Measurements from ENCODE around the gene PCBP3. TPM values are rescaled to one million over a fixed set of nuclear protein-coding genes. Genes with fewer than 3 reads are reported as not detected.

The PCBP3 gene
- total and polyA plus RNA-seq, 10 of the 15 experiments (the other 5 are each of a cell fraction or from before 2014, with no cell fraction given) = 0.09 to 1.3 (median 0.46) TPM; not detected in 3

DNA sequence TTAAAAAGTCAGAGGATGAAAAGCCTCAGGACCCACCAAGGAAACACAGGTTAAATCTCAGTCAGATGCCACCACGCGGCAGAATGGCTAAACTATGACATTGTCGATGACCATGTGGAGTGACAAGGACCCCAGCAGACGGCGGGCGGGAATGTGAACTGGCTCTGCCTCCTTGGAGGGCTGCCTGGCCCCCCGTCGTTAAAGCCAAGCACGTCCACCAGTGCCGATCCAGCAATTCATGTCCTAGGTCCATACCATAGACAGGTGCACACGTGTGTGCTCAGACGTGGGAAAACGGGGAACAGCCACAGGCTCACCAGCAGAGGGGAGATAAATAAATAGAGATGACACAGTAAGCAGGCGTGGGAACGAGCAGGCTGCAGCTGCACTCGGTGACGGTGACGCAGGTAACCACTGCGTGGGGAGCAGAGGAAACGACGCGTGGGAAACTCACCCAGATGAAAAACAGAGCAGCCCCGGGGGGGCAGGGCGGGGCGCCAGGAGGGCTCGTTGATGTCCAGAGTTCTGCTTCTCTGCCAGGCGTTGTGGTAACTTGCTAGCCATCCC lies 28.3 kb upstream of the PCBP3 start (continued):
- TF ChIP-seq CBX3 (IDR thresholded peaks at IDR 0.05; ENCODE audit: borderline replicate concordance, low read depth) = no peak
- TF ChIP-seq TBL1XR1 (IDR thresholded peaks at IDR 0.05; ENCODE audit: low read depth, low read length) = peak; percentile 58; the same call in 1 of the 2 replicates
- TF ChIP-seq SMARCA5 (IDR thresholded peaks at IDR 0.05) = 0 out of 2 replicates have a peak, but pooled peaks have one; percentile 14
- TF ChIP-seq SMAD1 (IDR thresholded peaks at IDR 0.05; ENCODE audit: low read depth, partially characterized antibody) = peak; percentile 83
- TF ChIP-seq BHLHE40 (IDR thresholded peaks at IDR 0.05; ENCODE audit: borderline replicate concordance in 1 of 2, low read depth in 2 of 2, low read length in 1 of 2) = peak; percentile 34 to 84; a peak in 3 of 4 replicates
- peak; percentile 90 for TF ChIP-seq ATF7 (IDR thresholded peaks at IDR 0.05; ENCODE audit: low read depth)
- TF ChIP-seq FOXK2 (IDR thresholded peaks at IDR 0.05) = peak; percentile 58
- no peak for TF ChIP-seq RAD51 (IDR thresholded peaks at IDR 0.05)
- TF ChIP-seq, protein P1, sequence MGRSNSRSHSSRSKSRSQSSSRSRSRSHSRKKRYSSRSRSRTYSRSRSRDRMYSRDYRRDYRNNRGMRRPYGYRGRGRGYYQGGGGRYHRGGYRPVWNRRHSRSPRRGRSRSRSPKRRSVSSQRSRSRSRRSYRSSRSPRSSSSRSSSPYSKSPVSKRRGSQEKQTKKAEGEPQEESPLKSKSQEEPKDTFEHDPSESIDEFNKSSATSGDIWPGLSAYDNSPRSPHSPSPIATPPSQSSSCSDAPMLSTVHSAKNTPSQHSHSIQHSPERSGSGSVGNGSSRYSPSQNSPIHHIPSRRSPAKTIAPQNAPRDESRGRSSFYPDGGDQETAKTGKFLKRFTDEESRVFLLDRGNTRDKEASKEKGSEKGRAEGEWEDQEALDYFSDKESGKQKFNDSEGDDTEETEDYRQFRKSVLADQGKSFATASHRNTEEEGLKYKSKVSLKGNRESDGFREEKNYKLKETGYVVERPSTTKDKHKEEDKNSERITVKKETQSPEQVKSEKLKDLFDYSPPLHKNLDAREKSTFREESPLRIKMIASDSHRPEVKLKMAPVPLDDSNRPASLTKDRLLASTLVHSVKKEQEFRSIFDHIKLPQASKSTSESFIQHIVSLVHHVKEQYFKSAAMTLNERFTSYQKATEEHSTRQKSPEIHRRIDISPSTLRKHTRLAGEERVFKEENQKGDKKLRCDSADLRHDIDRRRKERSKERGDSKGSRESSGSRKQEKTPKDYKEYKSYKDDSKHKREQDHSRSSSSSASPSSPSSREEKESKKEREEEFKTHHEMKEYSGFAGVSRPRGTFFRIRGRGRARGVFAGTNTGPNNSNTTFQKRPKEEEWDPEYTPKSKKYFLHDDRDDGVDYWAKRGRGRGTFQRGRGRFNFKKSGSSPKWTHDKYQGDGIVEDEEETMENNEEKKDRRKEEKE (IDR thresholded peaks at IDR 0.05) = no peak
- peak; percentile 79 for TF ChIP-seq MTA2 (IDR thresholded peaks at IDR 0.05; ENCODE audit: low read depth)
- TF ChIP-seq, protein P2, sequence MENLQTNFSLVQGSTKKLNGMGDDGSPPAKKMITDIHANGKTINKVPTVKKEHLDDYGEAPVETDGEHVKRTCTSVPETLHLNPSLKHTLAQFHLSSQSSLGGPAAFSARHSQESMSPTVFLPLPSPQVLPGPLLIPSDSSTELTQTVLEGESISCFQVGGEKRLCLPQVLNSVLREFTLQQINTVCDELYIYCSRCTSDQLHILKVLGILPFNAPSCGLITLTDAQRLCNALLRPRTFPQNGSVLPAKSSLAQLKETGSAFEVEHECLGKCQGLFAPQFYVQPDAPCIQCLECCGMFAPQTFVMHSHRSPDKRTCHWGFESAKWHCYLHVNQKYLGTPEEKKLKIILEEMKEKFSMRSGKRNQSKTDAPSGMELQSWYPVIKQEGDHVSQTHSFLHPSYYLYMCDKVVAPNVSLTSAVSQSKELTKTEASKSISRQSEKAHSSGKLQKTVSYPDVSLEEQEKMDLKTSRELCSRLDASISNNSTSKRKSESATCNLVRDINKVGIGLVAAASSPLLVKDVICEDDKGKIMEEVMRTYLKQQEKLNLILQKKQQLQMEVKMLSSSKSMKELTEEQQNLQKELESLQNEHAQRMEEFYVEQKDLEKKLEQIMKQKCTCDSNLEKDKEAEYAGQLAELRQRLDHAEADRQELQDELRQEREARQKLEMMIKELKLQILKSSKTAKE (IDR thresholded peaks at IDR 0.05; ENCODE audit: low read depth, poor library complexity, severe bottlenecking) = peak; percentile 67

All from GM12878 (cell line).